ENCODE results near the gene TXNRD2.

TXNRD2 gene

DNA sequence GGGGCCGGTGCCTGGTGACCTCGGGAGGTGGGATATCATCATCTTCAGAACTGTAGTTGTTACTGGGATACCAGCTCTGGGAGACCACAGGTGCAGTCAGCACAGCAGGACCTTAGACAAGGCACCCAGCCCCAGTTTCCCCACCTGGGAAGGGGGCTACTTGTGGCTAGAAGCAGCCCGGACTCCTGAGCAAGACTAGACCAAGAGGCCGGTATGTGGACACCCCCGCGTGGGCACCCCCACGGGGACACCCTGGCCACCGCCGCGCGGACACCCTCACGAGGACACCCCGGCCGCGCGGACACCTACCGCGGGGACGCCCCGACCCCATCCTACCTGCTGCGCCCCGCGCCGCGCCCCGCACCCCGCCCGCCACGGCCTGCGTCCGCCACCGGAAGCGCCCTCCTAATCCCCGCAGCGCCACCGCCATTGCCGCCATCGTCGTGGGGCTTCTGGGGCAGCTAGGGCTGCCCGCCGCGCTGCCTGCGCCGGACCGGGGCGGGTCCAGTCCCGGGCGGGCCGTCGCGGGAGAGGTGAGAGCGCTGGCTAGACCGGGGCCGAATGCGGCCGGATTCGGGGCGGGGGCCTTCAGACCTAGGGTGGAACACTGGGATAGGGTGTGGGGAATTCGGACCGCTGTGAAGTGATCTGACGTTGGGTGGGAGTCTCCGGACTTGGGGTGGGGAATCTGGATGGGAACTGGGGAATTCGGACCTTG lies at the start of gene TXNRD2, which contains the start of gene COMT:
TXNRD2 (minus strand) TSS at position 454 of the 718 bp plus-strand sequence; CDS start at position 439, 15 bp downstream.
COMT (plus strand) TSS at position 408 of the 718 bp plus-strand sequence. CDS start 20,755 bp downstream, outside the sequence.
- peak within 1 kb of the TSS; percentile 91 for H3K4me3 ChIP-seq (ENCODE audit: low read length)
- peak within 1 kb of the TSS; percentile 98 for H3K4me2 ChIP-seq (ENCODE audit: low read length)
- TF ChIP-seq EZH2phosphoT487 (IDR thresholded peaks at IDR 0.05; ENCODE audit: low read depth), result no peak
- TF ChIP-seq, protein P1, sequence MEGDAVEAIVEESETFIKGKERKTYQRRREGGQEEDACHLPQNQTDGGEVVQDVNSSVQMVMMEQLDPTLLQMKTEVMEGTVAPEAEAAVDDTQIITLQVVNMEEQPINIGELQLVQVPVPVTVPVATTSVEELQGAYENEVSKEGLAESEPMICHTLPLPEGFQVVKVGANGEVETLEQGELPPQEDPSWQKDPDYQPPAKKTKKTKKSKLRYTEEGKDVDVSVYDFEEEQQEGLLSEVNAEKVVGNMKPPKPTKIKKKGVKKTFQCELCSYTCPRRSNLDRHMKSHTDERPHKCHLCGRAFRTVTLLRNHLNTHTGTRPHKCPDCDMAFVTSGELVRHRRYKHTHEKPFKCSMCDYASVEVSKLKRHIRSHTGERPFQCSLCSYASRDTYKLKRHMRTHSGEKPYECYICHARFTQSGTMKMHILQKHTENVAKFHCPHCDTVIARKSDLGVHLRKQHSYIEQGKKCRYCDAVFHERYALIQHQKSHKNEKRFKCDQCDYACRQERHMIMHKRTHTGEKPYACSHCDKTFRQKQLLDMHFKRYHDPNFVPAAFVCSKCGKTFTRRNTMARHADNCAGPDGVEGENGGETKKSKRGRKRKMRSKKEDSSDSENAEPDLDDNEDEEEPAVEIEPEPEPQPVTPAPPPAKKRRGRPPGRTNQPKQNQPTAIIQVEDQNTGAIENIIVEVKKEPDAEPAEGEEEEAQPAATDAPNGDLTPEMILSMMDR (IDR thresholded peaks at IDR 0.05; ENCODE audit: low read depth, low read length), result no peak
- H3K36me3 ChIP-seq (replicated peaks; ENCODE audit: low read depth, low read length), result peaks cover 11% of the 10 kb centered on the region
- H3K9me3 ChIP-seq (ENCODE audit: insufficient read depth, low read length), result no peaks in the 10 kb centered on the region
- no peaks in the 10 kb centered on the region for H4K20me1 ChIP-seq (ENCODE audit: insufficient read depth, low read length)
- peaks cover 63% of the 10 kb centered on the region for H3K79me2 ChIP-seq (ENCODE audit: low read length)
- H3K9ac ChIP-seq (ENCODE audit: low read length), result peak within 1 kb of the TSS; percentile 99
- no peaks in the 10 kb centered on the region for H3K27me3 ChIP-seq (ENCODE audit: low read depth, low read length)
- H3K4me1 ChIP-seq (ENCODE audit: low read length), result peaks cover 18% of the 10 kb centered on the region
- H2AFZ ChIP-seq (ENCODE audit: low read depth, low read length), result peak within 1 kb of the TSS; percentile 48; the same call in 1 of the 2 replicates
- peak within 1 kb of the TSS; percentile 72 for H3K27ac ChIP-seq (ENCODE audit: low read length)

- Histone ChIP-seq H3K27ac (ENCODE audit: low read length) (no peak overlapping the region), H2AFZ (ENCODE audit: low read depth, low read length) (no peak overlapping the region), H3K79me2 (ENCODE audit: low read length) (no peaks in the 10 kb centered on the region)
Measured at GRCh38 chr22:19991395-19991644, 49.7 kb upstream of the TXNRD2 start.

DNA sequence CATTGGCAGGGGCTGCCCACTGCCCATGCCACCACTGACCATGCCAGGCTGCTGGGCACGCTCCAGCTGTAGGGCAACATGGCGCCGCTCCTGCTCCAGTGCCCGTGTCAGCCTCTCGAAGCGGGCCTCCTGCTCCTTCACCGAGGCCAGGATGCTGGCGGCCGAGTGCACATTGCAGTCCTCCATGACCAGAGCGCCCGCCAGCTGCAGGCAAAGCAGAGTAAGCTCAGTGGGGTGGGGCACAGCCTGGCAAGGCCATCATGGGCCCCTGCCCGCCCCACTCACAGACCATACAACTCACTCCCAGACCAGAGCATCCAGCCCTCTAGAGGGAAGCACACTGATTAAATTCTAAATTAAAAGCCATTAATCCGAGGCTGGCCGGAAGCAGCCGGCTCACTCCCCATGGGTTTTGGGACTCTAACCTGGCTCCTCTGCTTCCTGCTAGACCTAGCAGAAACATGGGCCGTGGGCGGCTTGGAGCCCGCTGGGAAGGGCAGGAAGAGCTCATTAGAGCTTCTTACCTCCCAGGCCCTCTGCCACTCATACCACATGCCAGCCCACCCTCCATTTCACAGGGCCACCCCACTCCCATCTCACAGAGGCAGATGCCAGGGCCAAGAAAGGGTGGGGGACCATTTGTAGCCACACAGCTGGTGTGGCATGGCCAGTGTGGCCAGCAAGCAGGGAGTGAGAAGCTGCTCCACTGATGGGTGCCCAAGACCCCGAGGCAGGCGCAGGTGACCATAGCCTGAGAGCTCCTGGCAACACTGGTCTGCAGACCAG lies 49.2 kb upstream of the TXNRD2 start:
- Histone ChIP-seq H3K36me3 (replicated peaks; ENCODE audit: low read depth, low read length) (no peaks in the 10 kb centered on the region), H3K27ac (ENCODE audit: low read length) (no peak overlapping the region), H4K20me1 (ENCODE audit: insufficient read depth, low read length) (no peaks in the 10 kb centered on the region), H3K4me1 (ENCODE audit: low read length) (no peaks in the 10 kb centered on the region), H3K9me3 (ENCODE audit: insufficient read depth, low read length) (no peaks in the 10 kb centered on the region), H3K4me3 (ENCODE audit: low read length) (no peak overlapping the region), H2AFZ (ENCODE audit: low read depth, low read length) (no peak overlapping the region), H3K9ac (ENCODE audit: low read length) (no peak overlapping the region), H3K4me2 (ENCODE audit: low read length) (no peak overlapping the region), H3K79me2 (ENCODE audit: low read length) (no peaks in the 10 kb centered on the region), H3K27me3 (ENCODE audit: low read depth, low read length) (no peaks in the 10 kb centered on the region)
- TF ChIP-seq, protein P1 (IDR thresholded peaks at IDR 0.05; ENCODE audit: low read depth, low read length), result no peak
- no peak for TF ChIP-seq EZH2phosphoT487 (IDR thresholded peaks at IDR 0.05; ENCODE audit: low read depth)

More at GRCh38 chr22:19991395-19991644, 49.7 kb upstream of the TXNRD2 start:
- H3K4me1 ChIP-seq (ENCODE audit: low read length), result no peaks in the 10 kb centered on the region
- H3K9ac ChIP-seq (ENCODE audit: low read length), result no peak overlapping the region
- TF ChIP-seq EZH2phosphoT487 (IDR thresholded peaks at IDR 0.05; ENCODE audit: low read depth), result no peak
- TF ChIP-seq, protein P1 (IDR thresholded peaks at IDR 0.05; ENCODE audit: low read depth, low read length), result no peak
- no peaks in the 10 kb centered on the region for H3K9me3 ChIP-seq (ENCODE audit: insufficient read depth, low read length)
- no peak overlapping the region for H3K4me3 ChIP-seq (ENCODE audit: low read length)
- H3K36me3 ChIP-seq (replicated peaks; ENCODE audit: low read depth, low read length), result no peaks in the 10 kb centered on the region
- no peak overlapping the region for H3K4me2 ChIP-seq (ENCODE audit: low read length)
- H4K20me1 ChIP-seq (ENCODE audit: insufficient read depth, low read length), result no peaks in the 10 kb centered on the region
- H3K27me3 ChIP-seq (ENCODE audit: low read depth, low read length), result no peaks in the 10 kb centered on the region

DNA sequence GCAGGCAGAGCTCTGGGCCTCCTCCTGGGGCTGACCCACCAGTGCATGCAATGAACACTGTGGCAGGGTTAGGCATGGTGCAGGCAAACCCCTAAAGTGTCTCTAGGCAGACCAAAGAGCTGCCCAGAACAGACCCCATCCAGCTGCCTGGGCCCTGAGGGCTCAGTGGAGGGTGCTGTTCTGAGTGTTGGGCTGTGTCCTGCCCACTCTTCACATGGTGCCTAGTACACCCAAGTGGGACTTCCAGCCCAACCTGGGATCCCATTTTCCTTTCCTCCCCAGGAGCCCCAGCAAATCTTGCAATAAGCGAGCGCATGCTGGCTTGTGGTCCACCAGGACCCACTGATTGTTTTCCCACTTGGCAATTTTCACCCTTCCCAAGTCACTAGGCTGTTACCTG lies 48.6 kb upstream of the TXNRD2 start:
- H3K79me2 ChIP-seq (ENCODE audit: low read length), result no peaks in the 10 kb centered on the region
- H3K9ac ChIP-seq (ENCODE audit: low read length), result no peak overlapping the region
- H2AFZ ChIP-seq (ENCODE audit: low read depth, low read length), result no peak overlapping the region
- no peaks in the 10 kb centered on the region for H3K27me3 ChIP-seq (ENCODE audit: low read depth, low read length)
- H3K36me3 ChIP-seq (replicated peaks; ENCODE audit: low read depth, low read length), result no peaks in the 10 kb centered on the region
- no peaks in the 10 kb centered on the region for H3K4me1 ChIP-seq (ENCODE audit: low read length)
- no peaks in the 10 kb centered on the region for H4K20me1 ChIP-seq (ENCODE audit: insufficient read depth, low read length)
- no peak overlapping the region for H3K27ac ChIP-seq (ENCODE audit: low read length)
- TF ChIP-seq EZH2phosphoT487 (IDR thresholded peaks at IDR 0.05; ENCODE audit: low read depth), result no peak
- TF ChIP-seq, protein P1 (IDR thresholded peaks at IDR 0.05; ENCODE audit: low read depth, low read length), result no peak
- H3K4me2 ChIP-seq (ENCODE audit: low read length), result no peak overlapping the region
- H3K4me3 ChIP-seq (ENCODE audit: low read length), result no peak overlapping the region
- no peaks in the 10 kb centered on the region for H3K9me3 ChIP-seq (ENCODE audit: insufficient read depth, low read length)
